Gastroesophageal sphincter (tissue), 4 donors: ENCODE measurements around the gene BCL6. TPM values are rescaled to one million over a fixed set of nuclear protein-coding genes. Genes with fewer than 3 reads are reported as not detected.

ENCODE experiments used
- ATAC-seq: fragments of 150-250 bp; one replicate; pipeline ENCODE4 v1.9.1; 2016; ENCODE audit warnings: mild to moderate bottlenecking, moderate library complexity
- H3K27ac ChIP-seq, 4 donors: fragments of 200-600 bp; sonication (generic) in 3 of 4; 1 replicate in 3 of 4; 2 replicates in 1 of 4; pipeline ENCODE4 v1.5.1; 2016 to 2019
- H3K27me3 ChIP-seq: fragments of 200-600 bp; sonication (generic); one replicate; pipeline ENCODE4 v1.5.1; 2019
- H3K36me3 ChIP-seq, 2 donors: fragments of 200-600 bp; sonication (generic); one replicate each; pipeline ENCODE4 v1.5.1; 2019; ENCODE audit warnings: control low read depth in 1 of 2
- H3K4me1 ChIP-seq, 3 donors: fragments of 200-600 bp; sonication (generic); 1 replicate in 2 of 3; 2 replicates in 1 of 3; pipeline ENCODE4 v1.5.1; 2016 to 2019; ENCODE audit warnings: control low read depth in 2 of 3
- H3K4me3 ChIP-seq, 2 donors: fragments of 200-600 bp; sonication (generic); one replicate each; pipeline ENCODE4 v1.5.1; 2019; ENCODE audit warnings: mild to moderate bottlenecking in 1 of 2, moderate library complexity in 1 of 2
- H3K9me3 ChIP-seq, 3 donors: fragments of 200-600 bp; sonication (generic); one replicate each; pipeline ENCODE4 v1.5.1; 2017 to 2019; ENCODE audit warnings: control low read depth in 2 of 3
- CTCF ChIP-seq, 4 experiments: fragments of 200-600 bp in 2 of 4; fragments of 450-650 bp in 2 of 4; sonication (generic) in 1 of 4; IDR thresholded peaks; one replicate each; pipeline ENCODE4 v1.5.1; 2017 to 2019; ENCODE audit warnings: antibody characterized with exemption in 4 of 4, mild to moderate bottlenecking in 2 of 4, moderate library complexity in 2 of 4
- EP300 ChIP-seq: sonication (generic); formaldehyde crosslinking; IDR thresholded peaks from one replicate; pipeline ENCODE4 v1.6.1; 2017; ENCODE audit warnings: antibody characterized with exemption, mild to moderate bottlenecking
- POLR2A ChIP-seq, 2 donors: fragments of 450-650 bp; IDR thresholded peaks; one replicate each; pipeline ENCODE4 v1.6.1; 2017; ENCODE audit warnings: antibody characterized with exemption in 2 of 2, mild to moderate bottlenecking in 2 of 2, moderate library complexity in 1 of 2
- POLR2AphosphoS5 ChIP-seq: sonication (generic); formaldehyde crosslinking; IDR thresholded peaks from one replicate; pipeline ENCODE4 v1.6.1; 2017; ENCODE audit warnings: antibody characterized with exemption
- WGBS, 2 donors: methylation state at CpG; one replicate each; pipeline ENCODE4 v1.1.5; 2018; ENCODE audit warnings: low coverage in 1 of 2; 5-methylcytosine and 5-hydroxymethylcytosine counted together
- total RNA-seq, 4 donors: library from RNA; depleted of rRNA; stranded (reverse); fragments of >200 nt; gene quantifications; one replicate each; pipeline ENCODE4 v1.1.0, GENCODE V29; 2016

Gene BCL6
- total RNA-seq, 4 donors from 2014 or later = 60.0 to 146 (median 115) TPM

- ATAC-seq = no peak
- Histone ChIP-seq H3K36me3 (no peaks in the 10 kb centered on the region), H3K9me3 (no peaks in the 10 kb centered on the region), H3K27ac (peak overlapping the region; percentile 88 to 99 (median 96)), H3K4me3 (peak overlapping the region; percentile 61 to 68), H3K4me1 (peaks cover 0 to 56% (median 6%) of the 10 kb centered on the region in 3 donors), H3K27me3 (no peaks in the 10 kb centered on the region)
- WGBS, 2 donors = 0% methylated on average over 10 to 17 of the region's 35 CpGs
- TF ChIP-seq POLR2A (IDR thresholded peaks at IDR 0.05) = peak; percentile 38 to 47
- TF ChIP-seq POLR2AphosphoS5 = peak; percentile 64
- peak; percentile 84 to 91 (median 91) for TF ChIP-seq CTCF (IDR thresholded peaks at IDR 0.05)
- TF ChIP-seq EP300 = no peak
These were observed 3.6 kb downstream of the BCL6 start for GRCh38 chr3:187741403-187742350.

DNA sequence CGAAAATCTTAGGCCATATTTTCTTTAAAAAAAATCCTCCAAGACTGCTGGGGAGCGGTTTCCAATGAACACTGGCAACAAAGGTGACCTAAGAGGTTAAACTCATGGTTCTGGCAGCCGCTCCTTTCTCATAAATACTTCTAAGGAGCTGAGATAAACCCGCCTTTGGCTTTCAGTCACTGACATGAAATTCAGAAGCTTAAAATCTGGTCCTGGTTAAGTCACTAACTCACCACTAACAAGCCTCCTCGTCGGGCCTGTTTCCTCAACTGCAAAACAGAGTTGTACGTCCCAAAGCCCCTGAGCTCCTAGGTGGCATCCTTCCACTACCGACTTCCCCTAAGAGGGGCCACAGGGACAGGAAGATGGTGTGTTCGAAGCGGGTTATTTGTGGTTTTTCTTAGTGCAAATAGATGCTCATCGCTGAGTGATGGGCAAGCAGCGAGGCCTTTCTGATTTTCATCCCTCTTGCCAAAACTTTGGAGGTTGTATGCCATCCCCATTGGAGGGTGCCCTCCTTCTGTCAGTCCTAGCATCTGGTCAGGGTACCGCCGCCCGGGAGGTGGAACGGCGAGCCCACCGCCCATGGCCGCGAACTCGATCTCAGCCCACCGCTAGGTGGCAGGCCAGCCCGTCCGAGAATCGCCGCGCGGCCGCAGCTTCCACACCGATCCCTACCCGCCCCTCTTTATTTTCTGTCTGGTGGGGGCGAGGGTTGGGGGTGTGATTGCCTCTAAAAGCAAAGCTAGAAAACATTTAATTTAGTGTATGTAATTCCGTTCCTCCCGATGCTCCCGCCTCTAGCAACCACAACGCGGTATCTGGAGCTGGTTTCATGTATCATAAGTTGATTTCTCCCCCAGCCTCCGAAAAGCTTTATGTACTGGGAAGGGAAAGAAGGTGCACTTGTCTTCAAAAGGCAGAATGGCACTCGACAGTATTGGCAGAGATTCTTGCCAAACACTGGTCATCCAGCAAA is 4.6 kb downstream of the BCL6 start:
- no peak for ATAC-seq
- H3K4me1 ChIP-seq = peaks cover 3 to 58% (median 16%) of the 10 kb centered on the region in 3 donors
- H3K4me3 ChIP-seq = peak overlapping the region; percentile 61 to 68
- H3K27me3 ChIP-seq = no peaks in the 10 kb centered on the region
- no peaks in the 10 kb centered on the region for H3K36me3 ChIP-seq
- TF ChIP-seq CTCF (IDR thresholded peaks at IDR 0.05) = peak; percentile 88 to 98 (median 96)
- TF ChIP-seq EP300 = no peak
- TF ChIP-seq POLR2AphosphoS5 = peak; percentile 67
- no peak for TF ChIP-seq POLR2A (IDR thresholded peaks at IDR 0.05)
- WGBS, 2 donors = 0% methylated on average over 1 to 6 of the region's 39 CpGs
- peak overlapping the region; percentile 88 to 99 (median 96) for H3K27ac ChIP-seq
- no peaks in the 10 kb centered on the region for H3K9me3 ChIP-seq

- WGBS, 2 donors = 0 to 2% methylated on average over 4 to 15 of the region's 53 CpGs
- H3K9me3 ChIP-seq = no peaks in the 10 kb centered on the region
- H3K4me1 ChIP-seq = peaks cover 4 to 67% (median 18%) of the 10 kb centered on the region in 3 donors
- H3K27ac ChIP-seq = peak overlapping the region; percentile 88 to 99 (median 96)
- TF ChIP-seq POLR2AphosphoS5 (peak; percentile 76), CTCF (IDR thresholded peaks at IDR 0.05) (peak; percentile 96 to 98 (median 97)), EP300 (no peak), POLR2A (IDR thresholded peaks at IDR 0.05) (peak; percentile 53)
- ATAC-seq = peak; percentile 48
- H3K36me3 ChIP-seq = peaks cover 0 to 2% of the 10 kb centered on the region in 2 donors
- no peaks in the 10 kb centered on the region for H3K27me3 ChIP-seq
- peak overlapping the region; percentile 61 to 68 for H3K4me3 ChIP-seq
These were observed 5.5 kb downstream of the BCL6 start for GRCh38 chr3:187739561-187740332.

DNA sequence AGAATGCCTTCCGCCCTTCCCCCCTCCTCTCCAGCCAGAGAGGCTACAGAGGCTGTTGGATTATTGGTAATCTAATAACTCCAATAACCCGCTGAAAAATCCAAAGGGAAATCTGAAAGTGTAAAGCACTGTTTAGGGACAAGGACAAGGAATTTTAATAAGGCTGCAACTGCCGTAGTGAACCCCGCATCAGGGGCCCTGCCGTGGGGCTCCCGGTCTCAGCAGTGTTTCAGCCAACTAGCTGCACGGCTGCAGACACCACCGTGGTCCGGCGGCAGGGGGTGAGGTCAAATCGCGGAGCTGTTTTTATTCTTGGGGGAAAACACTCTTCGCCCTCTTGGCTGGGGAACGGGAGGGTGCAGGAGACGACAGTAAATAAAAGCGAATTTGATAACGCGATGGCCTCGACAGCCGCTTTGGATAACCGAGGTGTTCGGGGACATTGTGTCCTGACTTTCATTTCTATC is 6.1 kb downstream of the BCL6 start:
- peaks cover 0 to 8% of the 10 kb centered on the region in 2 donors for H3K36me3 ChIP-seq
- peak overlapping the region; percentile 61 to 68 for H3K4me3 ChIP-seq
- peak; percentile 1 for ATAC-seq
- peaks cover 4 to 70% (median 18%) of the 10 kb centered on the region in 3 donors for H3K4me1 ChIP-seq
- WGBS, 2 donors = 0 to 1% methylated on average over 15 to 22 of the region's 22 CpGs
- H3K27ac ChIP-seq = peak overlapping the region; percentile 88 to 99 (median 96)
- H3K27me3 ChIP-seq = no peaks in the 10 kb centered on the region
- H3K9me3 ChIP-seq = no peaks in the 10 kb centered on the region
- TF ChIP-seq CTCF (IDR thresholded peaks at IDR 0.05) (no peak), POLR2A (IDR thresholded peaks at IDR 0.05) (no peak), POLR2AphosphoS5 (no peak), EP300 (no peak)
